GM18498 (cell line): ENCODE data around the gene SAMD5.
"Not testable (repeated sequence)": the region's sequence is repeated elsewhere in the genome, so short reads cannot be mapped to it uniquely, and the experiment has no call there.

ENCODE experiments used
- ATAC-seq: cut with Tn5 transposase; IDR thresholded peaks from one replicate; pipeline ENCODE4 v1.9.1; 2021; ENCODE audit warnings: mild to moderate bottlenecking, moderate library complexity; ENCODE audit not compliant: unreplicated experiment

SAMD5 gene

DNA sequence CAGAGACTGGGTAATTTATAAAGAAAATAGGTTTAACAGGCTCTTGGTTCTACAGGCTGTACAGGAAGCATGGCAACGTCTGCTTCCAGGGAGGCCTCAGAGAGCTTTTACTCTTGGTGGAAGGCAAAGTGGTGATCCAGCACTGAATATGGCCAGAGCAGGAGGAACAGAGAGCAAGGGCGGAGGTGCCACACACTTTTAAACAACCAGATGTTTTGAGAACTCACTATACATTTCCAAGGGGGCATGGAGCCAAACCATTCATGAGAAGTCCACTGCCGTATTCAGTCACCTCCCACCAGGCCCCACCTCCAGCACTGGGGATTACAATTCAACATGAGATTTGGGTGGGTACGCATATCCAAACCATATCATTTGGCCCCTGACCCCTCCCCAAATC, 18.7 kb downstream of the SAMD5 start:
- no peak for ATAC-seq

DNA sequence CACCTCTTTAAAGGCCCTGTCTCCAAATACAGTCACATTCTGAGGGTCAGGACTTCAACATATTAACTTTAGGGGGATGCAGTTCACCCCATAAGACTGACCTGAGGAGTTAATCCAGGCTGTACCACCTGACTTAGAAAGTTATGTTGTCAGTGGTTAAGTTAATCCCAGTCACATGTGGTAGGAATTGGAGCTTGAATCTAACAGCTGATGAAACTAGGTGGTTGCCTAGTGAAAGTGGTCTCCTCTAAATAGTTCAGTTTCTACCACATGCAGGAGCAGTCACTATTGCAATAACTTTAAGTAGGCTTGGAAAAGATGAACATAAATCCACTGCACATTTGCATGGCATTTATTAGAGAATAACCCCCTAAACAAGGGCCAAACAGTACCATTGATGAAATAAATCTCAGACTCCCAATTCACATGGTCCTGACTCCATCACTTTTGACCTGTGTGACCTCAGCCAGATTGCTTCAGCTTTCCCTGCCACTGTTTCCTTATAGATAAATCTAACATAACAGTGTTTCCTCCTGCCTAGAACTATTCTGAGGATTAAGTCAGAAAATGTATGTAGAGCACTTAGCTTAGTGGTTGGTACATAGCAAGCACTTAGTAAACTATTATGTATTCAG, 20.1 kb downstream of the SAMD5 start:
- no peak for ATAC-seq

DNA sequence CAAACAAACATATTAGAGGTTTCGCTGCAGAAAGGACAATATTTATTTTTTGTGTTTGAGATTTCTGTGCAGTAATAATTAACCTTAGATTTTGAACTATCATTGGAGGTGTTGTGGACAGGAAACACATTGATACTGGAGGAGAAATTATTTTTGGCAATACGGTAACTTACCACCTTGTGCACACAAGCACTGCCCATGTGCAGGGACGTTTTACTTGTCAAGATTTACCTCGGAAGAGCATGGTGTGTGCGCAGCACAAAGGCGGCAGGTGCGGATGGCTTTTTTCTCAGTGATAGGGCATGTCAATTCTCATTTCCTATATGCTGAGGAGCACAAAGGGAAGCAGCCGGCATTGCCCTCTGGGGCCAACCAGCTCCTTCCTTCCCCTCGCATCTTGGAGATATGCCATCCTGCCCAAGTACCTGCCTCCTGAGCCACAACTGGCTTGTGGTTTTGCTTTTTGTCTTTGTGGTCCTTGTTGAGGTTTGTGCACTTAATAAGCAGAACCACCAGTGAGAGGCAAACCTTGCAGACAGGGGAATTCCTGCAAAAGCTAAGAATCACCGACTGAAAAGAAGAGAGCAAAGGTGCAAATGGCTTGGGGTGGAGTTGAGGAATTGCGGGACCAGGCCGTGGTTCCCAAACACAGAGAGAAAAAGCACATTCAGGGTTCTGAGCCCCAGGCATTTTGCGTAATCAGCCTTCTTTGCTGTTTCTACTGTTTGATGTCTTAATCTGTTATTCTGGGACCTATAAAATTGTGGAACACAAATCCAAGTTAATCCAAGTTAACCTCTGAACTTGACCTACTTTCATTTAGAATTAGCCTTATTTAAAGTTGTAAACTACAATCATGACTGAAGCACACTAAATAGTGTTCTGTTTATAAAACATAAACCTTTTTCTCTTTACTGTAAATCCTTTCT, 21.9 kb downstream of the SAMD5 start:
- peak; percentile 65 for ATAC-seq

DNA sequence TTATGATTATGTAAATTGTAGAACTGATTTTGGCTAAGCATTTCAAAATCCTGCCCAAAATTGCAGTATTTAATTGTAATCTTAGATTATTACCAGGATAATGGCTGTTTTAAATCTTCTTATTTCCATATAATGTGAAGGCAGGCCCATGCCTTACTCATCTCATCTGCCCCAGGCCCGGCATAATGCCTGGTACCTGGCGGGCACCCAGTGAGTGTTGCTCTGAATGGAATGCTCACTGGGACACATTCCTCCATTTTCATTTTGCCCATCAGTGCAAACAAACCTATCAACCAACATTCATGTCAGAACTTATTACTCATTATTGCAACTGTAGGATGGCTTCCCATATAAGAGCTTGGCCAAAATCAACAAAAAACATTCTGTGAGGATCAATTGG, 22.8 kb downstream of the SAMD5 start:
- no peak for ATAC-seq

DNA sequence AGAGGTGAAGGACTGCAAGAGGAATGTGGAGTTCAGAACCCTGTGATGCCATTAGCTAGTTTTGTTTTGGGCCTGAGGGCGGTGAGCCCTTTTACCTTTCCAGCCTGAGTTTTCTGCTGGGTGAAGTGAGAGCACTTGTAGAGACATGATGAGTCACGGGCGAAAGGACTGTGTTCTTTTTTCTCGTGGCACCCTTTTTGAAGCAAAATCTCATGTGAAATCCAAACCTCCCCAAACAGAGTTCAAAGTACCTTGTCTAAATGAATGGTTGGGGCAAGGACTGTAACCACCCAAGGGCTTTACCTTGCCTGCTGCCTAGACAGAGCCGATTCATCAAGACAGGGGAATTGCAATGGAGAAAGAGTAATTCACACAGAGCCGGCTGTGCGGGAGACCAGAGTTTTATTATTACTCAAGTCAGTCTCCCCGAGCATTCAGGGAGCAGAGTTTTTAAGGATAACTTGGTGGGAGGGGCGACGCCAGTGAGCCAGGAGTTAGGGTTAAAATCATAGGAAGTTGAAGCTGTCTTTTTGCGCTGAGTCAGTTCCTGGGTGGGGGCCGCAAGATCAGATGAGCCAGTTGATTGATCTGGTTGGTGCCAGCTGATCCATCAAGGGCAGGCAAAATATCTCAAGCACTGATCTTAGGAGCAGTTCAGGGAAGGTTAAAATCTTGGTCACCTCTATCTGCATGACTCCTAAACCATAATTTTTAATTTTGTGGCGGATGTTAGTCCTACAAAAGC, 25.8 kb downstream of the SAMD5 start:
- no peak for ATAC-seq

DNA sequence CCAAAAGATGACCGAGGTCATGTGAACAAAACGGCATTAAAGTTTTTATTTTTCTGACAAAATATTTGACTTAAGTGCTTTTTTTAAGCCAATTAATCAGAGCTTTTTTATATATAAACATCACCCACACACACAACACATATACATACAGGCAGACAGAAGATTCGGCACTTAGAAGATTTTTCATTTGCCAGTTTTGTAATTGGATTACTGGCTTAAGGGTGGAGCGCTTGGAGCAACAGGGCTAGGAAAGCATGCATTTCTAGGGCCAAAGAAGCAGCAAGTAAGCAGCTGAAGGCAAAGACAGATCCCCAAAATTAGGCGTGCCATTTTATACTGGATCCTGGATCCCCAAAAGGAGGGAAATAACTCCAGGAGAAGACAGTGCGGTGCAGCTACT, 30.3 kb downstream of the SAMD5 start:
- ATAC-seq = no peak

DNA sequence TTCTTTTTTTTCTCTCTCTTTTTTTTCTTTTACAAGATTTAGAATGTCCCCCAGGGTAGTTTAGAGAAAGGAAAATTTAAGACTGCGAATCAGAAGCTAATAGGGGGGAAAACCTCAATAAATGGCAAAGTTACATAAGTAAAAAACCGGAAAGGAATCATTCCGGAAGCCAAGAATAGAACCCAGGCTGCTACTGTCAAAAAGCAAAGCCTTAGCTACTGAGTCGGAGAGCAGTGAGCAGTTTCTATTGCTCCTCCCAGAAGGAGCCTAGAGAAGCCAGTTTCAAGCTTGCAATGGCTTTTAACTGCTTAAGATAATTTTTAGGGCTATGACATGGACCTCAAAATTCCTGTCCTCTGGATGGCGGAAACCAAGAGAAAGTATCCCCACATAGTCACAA, 31.6 kb downstream of the SAMD5 start:
- no peak for ATAC-seq

DNA sequence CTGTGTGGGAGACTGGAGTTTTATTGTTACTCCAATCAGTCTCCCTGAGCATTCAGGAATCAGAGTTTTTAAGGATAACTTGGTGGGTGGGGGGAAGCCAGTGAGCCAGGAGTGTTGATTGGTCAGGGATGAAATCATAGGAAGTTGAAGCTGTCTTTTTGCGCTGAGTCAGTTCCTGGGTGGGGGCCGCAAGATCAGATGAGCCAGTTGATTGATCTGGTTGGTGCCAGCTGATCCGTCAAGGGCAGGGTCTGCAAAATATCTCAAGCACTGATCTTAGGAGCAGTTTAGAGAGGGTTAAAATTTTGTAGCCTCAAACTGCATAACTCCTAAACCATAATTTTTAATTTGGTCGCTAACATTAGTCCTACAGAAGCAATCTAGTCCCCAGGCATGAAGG, 33.9 kb downstream of the SAMD5 start:
- not testable (repeated sequence) for ATAC-seq

DNA sequence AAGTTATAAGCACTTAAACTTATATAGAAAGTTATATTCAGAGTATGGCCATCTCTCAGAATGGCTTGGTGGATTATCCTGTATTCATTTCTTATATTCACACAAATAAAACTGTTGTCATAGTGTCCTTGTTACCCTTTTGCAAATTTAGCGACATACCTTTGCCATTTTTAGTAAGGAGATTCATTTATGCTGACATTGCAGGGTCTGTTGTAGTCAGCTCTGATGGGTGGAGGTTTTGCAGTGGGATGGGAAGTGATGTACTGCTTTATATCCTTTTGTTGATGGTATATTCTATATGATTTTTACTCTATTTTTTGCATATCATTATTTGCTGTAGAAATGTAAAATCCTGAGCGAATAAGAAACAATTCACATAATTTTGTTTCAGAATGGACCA, 35.9 kb downstream of the SAMD5 start:
- ATAC-seq = no peak

DNA sequence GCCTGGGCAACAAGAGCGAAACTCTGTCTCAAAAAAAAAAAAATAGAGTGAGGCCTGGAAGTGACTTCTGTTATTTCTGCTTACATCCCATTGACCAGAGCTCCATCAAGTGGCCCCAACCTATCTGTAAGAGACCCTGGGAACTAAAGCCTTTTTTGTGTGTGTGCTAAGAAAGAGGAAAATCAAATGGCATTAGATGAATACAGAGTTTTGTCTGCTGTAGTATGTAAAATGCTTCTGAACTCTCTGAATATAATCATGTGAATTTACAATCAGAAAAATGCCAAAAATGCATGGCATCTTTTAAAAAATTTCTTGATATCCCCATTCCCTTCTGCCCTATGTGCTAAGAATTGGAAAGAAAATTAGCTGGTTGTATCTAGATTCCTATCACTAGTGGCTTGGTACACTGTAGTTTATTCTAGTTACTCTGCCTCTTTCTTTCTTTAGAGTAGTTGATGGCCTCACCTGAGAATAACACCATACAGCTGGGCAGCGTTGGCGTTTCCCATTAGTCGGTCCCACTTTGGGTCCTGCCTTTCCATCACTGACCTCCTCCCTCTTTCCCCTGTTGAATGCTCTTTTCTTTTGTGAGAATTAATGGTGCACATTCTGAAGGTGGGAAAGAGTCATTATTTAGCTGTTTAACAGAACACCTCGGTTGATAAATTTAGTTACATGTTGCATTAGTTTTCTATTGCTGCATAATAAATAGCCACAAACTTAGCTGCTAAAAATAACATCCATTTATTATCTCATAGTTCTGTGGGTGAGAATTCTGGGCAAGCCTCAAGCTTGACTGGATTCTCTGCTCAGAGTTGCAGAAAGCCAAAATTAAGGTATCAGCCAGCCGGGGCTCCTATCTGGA, 38.2 kb downstream of the SAMD5 start:
- ATAC-seq = no peak

DNA sequence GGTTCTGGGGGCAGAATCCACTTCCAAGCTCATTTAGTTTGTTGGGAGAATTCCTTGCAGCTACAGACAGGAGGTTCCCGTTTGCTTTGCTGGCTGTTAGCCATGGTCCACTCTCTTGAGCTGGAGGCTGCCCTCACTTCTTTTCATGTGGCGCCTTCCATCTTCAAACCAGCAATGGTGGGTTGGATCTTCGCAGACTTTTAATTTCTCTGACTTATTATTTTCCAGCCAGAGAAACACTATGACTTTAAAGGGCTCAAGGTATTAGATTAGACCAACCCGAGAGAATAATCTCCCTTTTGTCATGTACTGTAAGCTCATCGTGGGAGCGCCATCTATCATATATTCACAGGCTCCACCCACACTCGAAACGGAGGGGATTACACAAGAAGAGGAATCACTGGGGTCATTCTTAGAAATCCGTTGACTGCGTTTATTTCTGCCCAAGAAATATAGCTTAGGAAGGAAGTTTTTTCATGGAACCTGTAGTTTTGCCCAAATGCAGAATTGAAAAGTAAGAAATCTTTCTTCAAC, 38.9 kb downstream of the SAMD5 start:
- ATAC-seq = no peak

DNA sequence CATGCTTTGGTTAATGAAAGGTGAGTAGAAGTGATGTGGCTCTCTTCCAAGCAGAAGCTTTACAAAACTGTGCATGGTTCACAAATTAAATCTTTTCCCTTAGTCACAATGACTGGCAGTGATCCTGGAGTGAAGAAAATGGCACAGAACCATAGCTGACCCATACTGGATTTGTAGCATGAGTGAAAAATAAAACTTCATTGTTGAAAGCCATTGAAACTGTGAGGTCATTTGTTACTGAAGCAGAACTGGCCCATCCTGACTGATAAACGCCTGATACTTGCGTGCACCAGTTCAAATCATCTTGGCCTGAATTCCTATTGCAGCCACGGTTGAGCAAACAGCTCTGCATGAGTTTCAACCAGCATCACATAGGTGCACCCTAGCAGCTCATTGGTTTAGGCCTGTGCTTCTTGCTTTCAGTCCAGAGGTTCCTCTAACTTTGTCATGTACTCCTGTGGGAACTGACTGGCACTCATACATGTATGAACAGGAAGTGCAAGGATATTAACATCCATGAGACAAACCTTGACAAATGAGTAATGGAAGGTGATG, 40.5 kb downstream of the SAMD5 start:
- ATAC-seq = no peak

DNA sequence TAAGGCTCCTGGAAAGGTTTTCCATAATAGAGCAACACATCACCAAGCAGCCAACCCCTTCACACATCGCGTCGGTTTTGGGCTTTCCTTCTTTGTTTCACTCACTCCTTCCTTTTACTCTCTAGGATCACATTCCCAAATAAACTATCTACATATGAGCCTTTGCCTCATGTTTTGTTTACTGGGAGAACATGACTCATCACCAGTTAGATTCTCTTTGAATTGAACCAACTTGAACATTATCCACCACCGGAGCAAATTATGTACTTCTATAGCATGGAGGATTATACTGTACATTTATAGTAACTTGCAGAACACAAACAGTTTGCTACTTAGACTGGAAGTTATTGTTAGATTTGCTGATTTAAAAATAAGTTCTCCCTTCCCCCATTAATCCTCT, 41.0 kb downstream of the SAMD5 start:
- no peak for ATAC-seq

DNA sequence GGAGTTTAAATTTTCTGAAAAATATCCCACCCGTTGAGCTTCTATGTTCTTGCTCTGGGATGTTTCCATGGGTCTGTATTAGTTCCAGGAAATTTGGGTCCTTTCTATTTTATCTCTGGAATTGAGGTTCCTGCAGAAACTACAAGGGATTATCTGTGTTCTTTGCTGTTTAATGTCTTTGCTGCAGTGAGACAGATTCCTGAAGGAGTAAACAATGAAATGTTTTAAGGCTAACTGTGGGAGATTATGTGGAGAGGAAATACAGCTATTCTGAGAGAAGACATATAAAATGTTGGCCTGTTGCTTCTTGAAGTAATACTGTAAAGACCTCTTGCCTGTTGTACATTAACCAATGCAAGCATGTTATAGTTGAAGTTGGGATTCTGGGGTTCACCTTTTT, 43.5 kb downstream of the SAMD5 start:
- no peak for ATAC-seq

DNA sequence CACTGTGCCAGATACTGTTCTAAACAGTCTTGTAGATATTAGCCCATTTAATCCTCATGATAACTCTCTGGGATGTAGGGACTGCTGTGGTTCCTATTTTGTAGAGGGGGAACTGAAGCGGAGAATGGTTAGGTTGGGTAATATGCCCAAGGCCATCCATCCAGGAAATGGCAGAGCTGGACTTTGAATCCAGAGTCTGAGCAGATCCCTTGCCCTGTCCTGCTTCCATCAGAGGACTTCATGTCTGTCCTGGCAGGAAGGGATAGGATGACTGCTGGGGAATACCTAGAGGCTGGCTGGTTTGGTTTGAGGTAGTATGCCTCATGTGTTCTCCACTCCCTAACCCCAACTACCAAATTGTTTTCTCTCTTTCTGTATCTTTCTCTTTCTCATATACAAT, 44.6 kb downstream of the SAMD5 start:
- no peak for ATAC-seq

DNA sequence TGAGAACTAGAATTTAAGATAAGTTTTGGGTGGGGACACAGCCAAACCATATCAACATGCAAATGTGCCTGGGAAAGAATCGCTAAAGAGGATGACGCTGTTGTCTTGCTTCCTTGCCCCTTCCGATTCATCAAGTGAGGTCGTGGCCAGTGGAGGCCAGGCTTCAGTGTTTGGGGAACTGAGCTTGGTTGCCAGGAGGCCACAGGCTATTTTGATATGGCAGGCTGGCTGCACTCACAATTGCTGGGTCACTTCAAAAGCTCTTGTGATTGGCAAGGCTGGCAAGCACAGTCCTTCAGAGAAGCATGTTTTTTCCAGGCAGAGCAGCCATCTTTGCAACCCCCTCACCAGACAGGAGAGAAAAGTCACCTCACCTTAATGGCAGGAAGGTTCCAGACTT, 45.8 kb downstream of the SAMD5 start:
- ATAC-seq = no peak

DNA sequence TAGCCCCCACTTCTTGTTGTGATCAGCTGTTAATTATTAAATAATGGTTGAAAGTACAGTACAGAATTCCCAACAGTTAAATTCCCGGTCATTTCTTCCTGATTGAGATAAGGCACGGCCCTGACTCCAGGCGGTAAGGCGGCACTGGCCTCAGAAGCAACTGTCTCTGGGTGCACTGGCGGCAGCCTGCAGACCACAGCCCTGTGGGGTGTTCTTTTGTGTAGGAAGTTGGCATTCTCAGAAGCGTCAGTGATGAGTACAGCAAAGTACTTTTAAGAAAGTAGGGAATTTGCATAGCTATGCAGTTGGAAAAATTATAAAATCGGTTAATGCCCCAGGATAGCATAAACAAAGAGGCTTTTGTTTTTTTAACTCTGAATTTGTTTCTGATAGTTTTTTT, 50.5 kb downstream of the SAMD5 start:
- ATAC-seq = no peak

DNA sequence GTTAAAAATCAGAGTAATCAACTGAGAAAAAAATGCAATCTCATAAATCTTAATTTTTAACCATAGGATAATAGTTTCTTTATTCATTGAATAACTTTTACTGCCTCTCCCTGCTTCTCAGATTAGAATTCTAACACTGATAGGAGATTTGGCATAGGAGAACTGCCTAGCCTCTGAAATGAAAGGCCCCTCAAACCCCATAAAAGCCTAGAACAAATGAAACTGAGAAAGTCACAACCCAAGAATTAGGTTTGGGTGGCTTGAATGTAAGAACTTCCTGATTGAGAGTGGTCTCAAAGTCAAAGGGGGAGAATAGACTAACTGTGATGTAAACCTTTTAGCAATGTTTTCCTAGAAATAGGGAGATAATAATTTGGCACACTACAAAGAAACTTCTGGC, 52.2 kb downstream of the SAMD5 start:
- peak; percentile 60 for ATAC-seq

DNA sequence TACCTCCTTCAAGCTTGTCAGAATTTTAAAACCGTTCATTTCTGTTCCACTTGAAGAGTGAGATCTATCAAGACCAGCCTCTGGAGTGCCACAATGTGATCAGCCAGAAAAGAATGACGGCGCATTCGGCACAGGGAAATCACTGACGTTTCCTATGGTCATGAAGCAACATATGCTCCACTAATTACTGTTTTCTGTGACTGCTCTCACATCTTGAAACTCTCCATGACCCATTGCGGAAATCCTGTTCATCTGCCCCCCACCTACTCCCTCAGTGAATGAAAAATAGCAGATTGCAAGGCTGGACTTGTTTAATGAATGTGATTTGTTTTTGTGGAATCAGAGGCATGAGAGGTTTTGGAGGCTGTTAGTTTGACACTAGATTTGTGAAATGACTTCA, 53.2 kb downstream of the SAMD5 start:
- no peak for ATAC-seq

DNA sequence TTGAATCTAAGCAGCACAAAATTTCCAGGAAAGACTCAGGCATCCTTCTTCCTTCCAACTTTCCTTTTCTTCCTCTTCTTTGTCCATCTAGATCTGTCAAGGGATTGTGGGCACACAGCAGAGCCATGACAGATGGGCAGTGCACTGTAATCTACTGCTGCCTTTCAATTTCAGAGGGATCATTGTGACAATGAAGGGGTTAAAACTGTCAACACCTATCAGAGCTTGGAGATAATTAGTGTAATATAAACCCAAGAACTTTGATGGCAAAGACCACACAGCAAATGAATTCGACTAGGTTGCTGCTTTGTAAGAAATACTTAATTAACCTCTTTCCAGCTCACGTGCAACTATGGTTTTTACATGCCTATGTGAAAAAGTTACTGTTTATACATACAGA, 55.0 kb downstream of the SAMD5 start:
- no peak for ATAC-seq
